Measurements from ENCODE around the gene JAK1. TPM values are rescaled to one million over a fixed set of nuclear protein-coding genes. Genes with fewer than 3 reads are reported as not detected.

Gene JAK1
- polyA plus RNA-seq, 1 donor from 2014 or later, result 26.8 TPM

- H4K20me1 ChIP-seq (ENCODE audit: insufficient read depth), result no peaks in the 10 kb centered on the region
- no peak overlapping the region for H2AFZ ChIP-seq (ENCODE audit: low read depth, low read length)
- H3K4me2 ChIP-seq (ENCODE audit: low read length), result no peak overlapping the region
- H3K9me2 ChIP-seq (ENCODE audit: insufficient read depth, low read length), result no peaks in the 10 kb centered on the region
- H3F3A ChIP-seq (ENCODE audit: insufficient read depth, low read length, poor library complexity, severe bottlenecking), result no peaks in the 10 kb centered on the region
- no peak overlapping the region for H3K4me3 ChIP-seq (ENCODE audit: low read length)
- TF ChIP-seq CTCF (IDR thresholded peaks at IDR 0.05; ENCODE audit: poor library complexity, severe bottlenecking), result no peak
- no peaks in the 10 kb centered on the region for H3K79me2 ChIP-seq (replicated peaks; ENCODE audit: insufficient read depth, low read length)
- H3K36me3 ChIP-seq (ENCODE audit: insufficient read depth, low read length), result no peaks in the 10 kb centered on the region
- no peak overlapping the region for H3K27ac ChIP-seq (ENCODE audit: low read length)
- no peaks in the 10 kb centered on the region for H3K9me3 ChIP-seq (ENCODE audit: low read length)
- H3K9ac ChIP-seq (ENCODE audit: low read length), result no peak overlapping the region
- H3K27me3 ChIP-seq (ENCODE audit: insufficient read depth, low read depth, low read length), result no peaks in the 10 kb centered on the region
Measured at GRCh38 chr1:64834734-64835133, 131.6 kb downstream of the JAK1 start.

GRCh38 chr1:64830030-64830651 lies 136.2 kb downstream of the JAK1 start:
- Histone ChIP-seq H3K9me2 (ENCODE audit: insufficient read depth, low read length) (no peaks in the 10 kb centered on the region), H2AFZ (ENCODE audit: low read depth, low read length) (no peak overlapping the region), H3K9ac (ENCODE audit: low read length) (no peak overlapping the region), H3K36me3 (ENCODE audit: insufficient read depth, low read length) (no peaks in the 10 kb centered on the region), H3F3A (ENCODE audit: insufficient read depth, low read length, poor library complexity, severe bottlenecking) (no peaks in the 10 kb centered on the region), H3K79me2 (replicated peaks; ENCODE audit: insufficient read depth, low read length) (no peaks in the 10 kb centered on the region), H3K4me3 (ENCODE audit: low read length) (no peak overlapping the region), H4K20me1 (ENCODE audit: insufficient read depth) (no peaks in the 10 kb centered on the region), H3K4me2 (ENCODE audit: low read length) (no peak overlapping the region), H3K9me3 (ENCODE audit: low read length) (no peaks in the 10 kb centered on the region), H3K27ac (ENCODE audit: low read length) (no peak overlapping the region), H3K27me3 (ENCODE audit: insufficient read depth, low read depth, low read length) (no peaks in the 10 kb centered on the region)
- TF ChIP-seq SMC3 (conservative IDR thresholded peaks at IDR 0.05; ENCODE audit: poor library complexity) (no peak), EP300 (conservative IDR thresholded peaks at IDR 0.05; ENCODE audit: poor library complexity, severe bottlenecking) (no peak), POLR2AphosphoS5 (IDR thresholded peaks at IDR 0.05) (no peak), RAD21 (conservative IDR thresholded peaks at IDR 0.05) (no peak), TAF1 (IDR thresholded peaks at IDR 0.05; ENCODE audit: low read depth) (no peak)

GRCh38 chr1:64829411-64830029 lies 136.8 kb downstream of the JAK1 start:
- H3K4me2 ChIP-seq (ENCODE audit: low read length), result no peak overlapping the region
- H3K27me3 ChIP-seq (ENCODE audit: insufficient read depth, low read depth, low read length), result no peaks in the 10 kb centered on the region
- no peaks in the 10 kb centered on the region for H4K20me1 ChIP-seq (ENCODE audit: insufficient read depth)
- H3K79me2 ChIP-seq (replicated peaks; ENCODE audit: insufficient read depth, low read length), result no peaks in the 10 kb centered on the region
- no peaks in the 10 kb centered on the region for H3K9me3 ChIP-seq (ENCODE audit: low read length)
- no peak overlapping the region for H3K27ac ChIP-seq (ENCODE audit: low read length)
- H3F3A ChIP-seq (ENCODE audit: insufficient read depth, low read length, poor library complexity, severe bottlenecking), result no peaks in the 10 kb centered on the region
- no peak overlapping the region for H3K4me3 ChIP-seq (ENCODE audit: low read length)
- no peak for TF ChIP-seq EZH2 (IDR thresholded peaks at IDR 0.05; ENCODE audit: borderline replicate concordance, insufficient read depth, low read length, poor library complexity, severe bottlenecking)
- TF ChIP-seq SMC3 (conservative IDR thresholded peaks at IDR 0.05; ENCODE audit: poor library complexity), result no peak
- TF ChIP-seq RAD21 (conservative IDR thresholded peaks at IDR 0.05), result no peak
- TF ChIP-seq REST (IDR thresholded peaks at IDR 0.05; ENCODE audit: borderline replicate concordance), result no peak
- TF ChIP-seq MXI1 (conservative IDR thresholded peaks at IDR 0.05; ENCODE audit: poor library complexity, severe bottlenecking), result no peak
- TF ChIP-seq POLR2AphosphoS5 (IDR thresholded peaks at IDR 0.05), result no peak
- no peak for TF ChIP-seq TAF1 (IDR thresholded peaks at IDR 0.05; ENCODE audit: low read depth)
- no peak for TF ChIP-seq EP300 (conservative IDR thresholded peaks at IDR 0.05; ENCODE audit: poor library complexity, severe bottlenecking)
- no peak for TF ChIP-seq CTCF (IDR thresholded peaks at IDR 0.05; ENCODE audit: poor library complexity, severe bottlenecking)
- no peaks in the 10 kb centered on the region for H3K9me2 ChIP-seq (ENCODE audit: insufficient read depth, low read length)
- no peak overlapping the region for H3K9ac ChIP-seq (ENCODE audit: low read length)
- H3K36me3 ChIP-seq (ENCODE audit: insufficient read depth, low read length), result no peaks in the 10 kb centered on the region
- H2AFZ ChIP-seq (ENCODE audit: low read depth, low read length), result no peak overlapping the region
